ENCODE data around the gene CCT2. TPM values are rescaled to one million over a fixed set of nuclear protein-coding genes. Genes with fewer than 3 reads are reported as not detected.

Gene CCT2
- total and polyA plus RNA-seq, 2 of the 8 experiments (the other 6 are each of a cell fraction or from before 2014, with no cell fraction given) = 244 to 419 TPM

GRCh38 chr12:69546693-69547438 is 38.4 kb upstream of the CCT2 start:
- no peak overlapping the region for H3K4me3 ChIP-seq (ENCODE audit: extremely low read depth in 1 of 4, insufficient read depth in 2 of 4, low read depth in 3 of 4, low read length in 4 of 4)
- no peaks in the 10 kb centered on the region for H3K79me2 ChIP-seq (ENCODE audit: control insufficient read depth in 1 of 2, insufficient read depth in 2 of 2, low read length in 2 of 2)
- H3K4ac ChIP-seq (replicated peaks; ENCODE audit: insufficient read length, low read depth, low read length) = no peak overlapping the region
- ChIA-PET CTCF (ENCODE audit: partially characterized antibody) (no interaction called here), POLR2A (ENCODE audit: partially characterized antibody) (no interaction called here)
- H3K4me1 ChIP-seq (replicated peaks in 1 of 4; ENCODE audit: control insufficient read depth in 3 of 4, insufficient read depth in 4 of 4, low read length in 3 of 4) = peaks cover 0 to 2% (median 0%) of the 10 kb centered on the region in 4 experiments; a peak in 1 of 7 replicates
- H2BK12ac ChIP-seq (ENCODE audit: low read depth, low read length) = no peak overlapping the region
- DNase-seq (ENCODE audit: low read depth in 1 of 2, low spot score in 2 of 2) = no peak
- no peak overlapping the region for H4K5ac ChIP-seq (ENCODE audit: insufficient read length, low read depth, low read length)
- no peak overlapping the region for H4K8ac ChIP-seq (ENCODE audit: extremely low read depth, insufficient read depth, low read length)
- H3K56ac ChIP-seq (replicated peaks; ENCODE audit: insufficient read length, low read depth, low read length) = no peak overlapping the region
- WGBS, 2 experiments (ENCODE audit: extremely low coverage in 1 of 2, insufficient coverage in 1 of 2, insufficient read length in 1 of 2, insufficient replicate concordance in 2 of 2, low coverage in 1 of 2, low lambda C conversion rate in 2 of 2, missing lambda C conversion rate in 1 of 2) = 81% methylated on average over 7 of the region's 7 CpGs; no CpG with 5 or more reads in 1 of the 2 experiments
- no peaks in the 10 kb centered on the region for H3K23me2 ChIP-seq (ENCODE audit: low read depth, low read length)
- no peak overlapping the region for H3K4me2 ChIP-seq (ENCODE audit: insufficient read depth in 1 of 2, low read depth in 2 of 2, low read length in 2 of 2)
- H3K27ac ChIP-seq (ENCODE audit: low read depth, low read length) = no peak overlapping the region
- H4K91ac ChIP-seq (replicated peaks; ENCODE audit: insufficient read length, low read length) = no peak overlapping the region
- H2BK20ac ChIP-seq (ENCODE audit: low read length) = no peak overlapping the region
- TF ChIP-seq CHD2 (IDR thresholded peaks at IDR 0.05; ENCODE audit: low read length) = no peak
- no peak overlapping the region for H2BK15ac ChIP-seq (ENCODE audit: low read length)
- H2BK120ac ChIP-seq (replicated peaks; ENCODE audit: low read depth, low read length) = no peak overlapping the region
- no peaks in the 10 kb centered on the region for H4K20me1 ChIP-seq (replicated peaks in 1 of 2; ENCODE audit: control insufficient read depth in 1 of 2, insufficient read depth in 2 of 2, low read length in 2 of 2)
- H3K18ac ChIP-seq (ENCODE audit: extremely low read depth, low read length) = no peak overlapping the region
- no peak overlapping the region for H3K23ac ChIP-seq (ENCODE audit: insufficient read length)
- no peak overlapping the region for H2BK5ac ChIP-seq (ENCODE audit: low read depth, low read length)
- no peak overlapping the region for H2AK5ac ChIP-seq (ENCODE audit: low read depth, low read length)
- FAIRE-seq = no peak
- H3K27me3 ChIP-seq (replicated peaks in 1 of 4; ENCODE audit: control insufficient read depth in 3 of 4, extremely low read depth in 1 of 4, insufficient read depth in 3 of 4, low read length in 3 of 4) = no peaks in the 10 kb centered on the region
- H2AFZ ChIP-seq (ENCODE audit: low read length) = no peak overlapping the region
- no peak overlapping the region for H3K9ac ChIP-seq (replicated peaks in 1 of 4; ENCODE audit: extremely low read depth in 1 of 4, low read depth in 3 of 4, low read length in 3 of 4)
- H3K14ac ChIP-seq (ENCODE audit: insufficient read length) = no peak overlapping the region
- no peaks in the 10 kb centered on the region for H3K79me1 ChIP-seq (ENCODE audit: low read depth, low read length)
- H3K9me3 ChIP-seq (ENCODE audit: insufficient read depth in 2 of 2, low read depth in 1 of 2, low read length in 1 of 2) = no peaks in the 10 kb centered on the region
- H3K36me3 ChIP-seq (ENCODE audit: control insufficient read depth in 2 of 4, insufficient read depth in 4 of 4, low read length in 3 of 4) = no peaks in the 10 kb centered on the region; a peak in 1 of 8 replicates
